ENCODE data around the gene FAM222A. TPM values are rescaled to one million over a fixed set of nuclear protein-coding genes. Genes with fewer than 3 reads are reported as not detected.

FAM222A gene
- total RNA-seq, 1 experiment from 2014 or later, result 2.8 TPM

DNA sequence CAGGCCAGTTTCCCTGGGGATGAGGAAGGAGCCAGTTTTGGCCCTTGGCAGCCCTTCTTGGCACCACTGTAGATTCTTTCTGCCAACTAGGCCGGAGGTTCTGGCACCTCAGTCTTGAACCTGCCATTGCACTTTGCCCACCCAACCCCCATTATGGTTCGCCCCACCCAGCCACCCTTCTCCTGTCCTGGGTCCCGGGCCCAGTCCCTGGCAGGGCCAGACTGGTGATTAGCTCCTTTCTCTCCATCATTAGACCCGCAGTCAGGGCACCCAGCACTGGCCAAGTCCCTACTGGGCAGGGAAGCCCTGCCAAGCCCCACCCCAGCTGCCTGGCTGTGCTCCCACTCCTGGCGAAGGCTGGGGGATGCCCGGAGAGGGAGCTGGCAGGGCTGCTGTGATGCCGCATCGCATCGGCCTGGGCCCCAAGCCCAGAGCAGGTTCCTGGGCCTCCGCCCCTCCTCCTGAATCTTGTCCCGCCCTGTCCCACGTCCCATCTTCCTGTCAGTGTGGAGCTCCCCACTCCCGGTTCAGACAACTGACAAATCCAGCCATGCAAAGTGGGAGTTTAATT lies 9.8 kb downstream of the FAM222A start:
- Histone ChIP-seq H3K9ac (ENCODE audit: extremely low read depth, insufficient read length, low read length) (no peak overlapping the region), H3K56ac (ENCODE audit: insufficient read length, low read depth, low read length) (no peak overlapping the region), H2BK20ac (ENCODE audit: low read depth, low read length, poor library complexity, severe bottlenecking) (no peak overlapping the region), H4K5ac (ENCODE audit: insufficient read length, low read depth, low read length) (no peak overlapping the region), H2AK5ac (ENCODE audit: insufficient read length, low read length) (no peak overlapping the region), H3K4me1 (ENCODE audit: insufficient read depth, low read length) (no peaks in the 10 kb centered on the region), H4K8ac (replicated peaks; ENCODE audit: insufficient read length, low read depth, low read length) (no peak overlapping the region), H3K23me2 (ENCODE audit: insufficient read length, low read depth, low read length, poor library complexity, severe bottlenecking) (no peaks in the 10 kb centered on the region), H3K14ac (ENCODE audit: insufficient read depth, low read length) (no peak overlapping the region), H2BK12ac (ENCODE audit: insufficient read length, low read depth, low read length) (no peak overlapping the region), H3K18ac (ENCODE audit: insufficient read length, low read depth, low read length) (no peak overlapping the region), H2BK120ac (ENCODE audit: low read depth, low read length, poor library complexity, severe bottlenecking) (no peak overlapping the region), H3K9me3 (ENCODE audit: control insufficient read depth, low read depth, low read length) (no peaks in the 10 kb centered on the region), H3K23ac (ENCODE audit: insufficient read length, low read depth, low read length) (no peak overlapping the region), H3K79me1 (ENCODE audit: insufficient read depth, low read depth, low read length, poor library complexity, severe bottlenecking) (no peaks in the 10 kb centered on the region), H3K27me3 (ENCODE audit: insufficient read depth, low read length) (no peaks in the 10 kb centered on the region), H3T11ph (ENCODE audit: low read length) (no peak overlapping the region), H3K27ac (ENCODE audit: insufficient read length, low read depth, low read length) (no peak overlapping the region), H4K20me1 (ENCODE audit: control insufficient read depth, insufficient read depth, insufficient read length) (no peaks in the 10 kb centered on the region), H2BK5ac (ENCODE audit: insufficient read length, low read length) (no peak overlapping the region), H3K79me2 (ENCODE audit: insufficient read depth, low read length) (no peaks in the 10 kb centered on the region), H3K4ac (ENCODE audit: low read depth, low read length) (no peak overlapping the region), H2AFZ (ENCODE audit: low read length) (no peak overlapping the region), H2BK15ac (ENCODE audit: low read depth, low read length) (no peak overlapping the region), H3K4me2 (ENCODE audit: insufficient read depth, insufficient read length, low read length) (no peak overlapping the region), H4K91ac (ENCODE audit: insufficient read length, low read depth, low read length) (no peak overlapping the region)
- Mint-ChIP-seq H3K4me3 (no peak overlapping the region), H3K36me3 (ENCODE audit: insufficient read depth in 1 of 3, low read depth in 3 of 3) (no peaks in the 10 kb centered on the region), H3K9me3 (no peaks in the 10 kb centered on the region), H3K27ac (no peak overlapping the region), H3K4me1 (peaks cover 16 to 40% of the 10 kb centered on the region in 2 experiments), H3K27me3 (ENCODE audit: low read depth) (peaks cover 14% of the 10 kb centered on the region)
- no peak for DNase-seq
- TF ChIP-seq CTCF (conservative IDR thresholded peaks at IDR 0.05), result no peak
- no CpG with 5 or more reads among the region's 13 CpGs for WGBS (ENCODE audit: extremely low coverage, insufficient read length, low lambda C conversion rate)

Measured in H9 (cell line).